HG03039 (cell line): ENCODE data around the gene MTFMT.
"Not testable (repeated sequence)": the region's sequence is repeated elsewhere in the genome, so short reads cannot be mapped to it uniquely, and the experiment has no call there.

Source experiments
- ATAC-seq: cut with Tn5 transposase; IDR thresholded peaks from one replicate; pipeline ENCODE4 v1.9.1; 2021; ENCODE audit warnings: mild to moderate bottlenecking, moderate library complexity; ENCODE audit not compliant: unreplicated experiment

MTFMT gene

DNA sequence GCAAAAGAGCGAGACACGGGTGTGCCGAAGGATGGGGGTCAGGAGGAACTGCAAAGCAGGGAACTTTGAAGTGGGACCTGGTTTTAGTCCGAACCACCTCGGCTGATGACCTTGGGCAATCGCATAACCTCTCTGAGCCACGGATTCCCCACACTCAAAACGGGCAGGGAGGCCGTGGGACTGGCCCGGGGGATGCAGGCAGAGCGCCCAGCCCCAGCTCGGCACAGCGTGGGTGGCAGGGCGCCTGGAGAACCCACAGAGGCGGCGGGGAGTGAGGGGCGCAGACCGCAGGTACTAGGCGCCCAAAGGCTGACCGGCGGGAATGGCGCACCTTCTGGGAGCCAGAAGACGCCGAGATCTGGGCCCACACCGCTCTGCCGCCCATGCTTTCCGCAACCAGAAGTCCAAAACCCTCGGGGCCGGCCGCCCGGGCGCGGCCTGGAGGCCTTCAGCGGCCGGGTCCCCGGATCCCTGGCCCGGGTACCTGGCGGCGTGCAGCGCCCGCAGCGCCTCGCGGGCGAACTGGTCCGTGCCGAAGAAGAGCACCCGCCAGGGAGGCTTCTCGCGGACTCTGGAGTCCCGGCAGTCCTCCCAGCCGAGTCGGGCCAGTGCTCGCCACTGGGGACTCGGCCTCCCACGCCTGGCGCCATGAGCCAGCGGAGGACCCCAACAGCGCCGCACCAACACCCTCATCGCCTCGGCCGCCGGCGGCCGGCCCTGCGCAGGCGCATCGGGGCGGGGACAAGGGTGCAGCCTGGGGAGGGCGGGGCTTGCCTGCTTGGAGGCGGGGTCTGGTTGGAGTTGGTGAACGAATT is at the start of gene MTFMT:
Gene MTFMT (minus strand): TSS at position 719 of the 815 bp plus-strand sequence. CDS start 26 bp downstream, at position 693.
- ATAC-seq: peak; percentile 61

DNA sequence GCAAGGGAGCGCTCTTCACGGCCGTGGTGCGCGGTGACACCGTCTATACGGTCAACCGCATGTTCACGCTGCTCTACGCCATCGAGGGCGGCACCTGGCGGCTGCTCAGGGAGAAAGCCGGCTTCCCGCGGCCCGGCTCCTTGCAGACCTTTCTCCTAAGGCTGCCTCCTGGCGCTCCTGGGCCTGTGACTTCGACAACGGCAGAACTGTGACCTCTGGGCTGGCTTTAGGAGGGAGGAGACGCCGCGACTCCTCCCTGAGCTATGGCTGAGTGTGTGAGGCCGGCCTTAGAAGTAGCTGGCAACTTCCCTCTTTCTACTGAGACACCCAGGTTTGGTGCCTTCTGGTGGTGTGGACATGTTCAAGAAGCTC is 48.5 kb upstream of the MTFMT start:
- ATAC-seq: no peak

DNA sequence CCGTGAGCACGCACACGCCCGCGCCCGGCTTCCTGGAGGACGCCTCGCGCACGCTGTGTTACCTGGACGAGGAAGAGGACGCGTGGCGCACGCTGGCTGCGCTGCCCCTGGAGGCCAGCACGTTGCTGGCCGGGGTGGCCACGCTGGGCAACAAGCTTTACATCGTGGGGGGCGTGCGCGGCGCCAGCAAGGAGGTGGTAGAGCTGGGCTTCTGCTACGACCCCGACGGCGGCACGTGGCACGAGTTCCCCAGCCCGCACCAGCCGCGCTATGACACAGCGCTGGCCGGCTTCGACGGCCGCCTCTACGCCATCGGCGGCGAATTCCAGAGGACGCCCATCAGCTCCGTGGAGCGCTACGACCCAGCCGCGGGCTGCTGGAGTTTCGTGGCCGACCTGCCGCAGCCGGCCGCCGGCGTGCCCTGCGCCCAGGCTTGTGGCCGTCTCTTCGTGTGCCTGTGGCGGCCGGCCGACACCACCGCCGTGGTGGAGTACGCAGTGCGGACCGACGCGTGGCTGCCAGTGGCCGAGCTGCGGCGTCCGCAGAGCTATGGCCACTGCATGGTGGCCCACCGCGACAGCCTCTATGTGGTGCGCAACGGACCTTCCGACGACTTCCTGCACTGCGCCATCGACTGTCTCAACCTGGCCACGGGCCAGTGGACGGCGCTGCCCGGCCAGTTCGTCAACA is 48.0 kb upstream of the MTFMT start:
- ATAC-seq: no peak

DNA sequence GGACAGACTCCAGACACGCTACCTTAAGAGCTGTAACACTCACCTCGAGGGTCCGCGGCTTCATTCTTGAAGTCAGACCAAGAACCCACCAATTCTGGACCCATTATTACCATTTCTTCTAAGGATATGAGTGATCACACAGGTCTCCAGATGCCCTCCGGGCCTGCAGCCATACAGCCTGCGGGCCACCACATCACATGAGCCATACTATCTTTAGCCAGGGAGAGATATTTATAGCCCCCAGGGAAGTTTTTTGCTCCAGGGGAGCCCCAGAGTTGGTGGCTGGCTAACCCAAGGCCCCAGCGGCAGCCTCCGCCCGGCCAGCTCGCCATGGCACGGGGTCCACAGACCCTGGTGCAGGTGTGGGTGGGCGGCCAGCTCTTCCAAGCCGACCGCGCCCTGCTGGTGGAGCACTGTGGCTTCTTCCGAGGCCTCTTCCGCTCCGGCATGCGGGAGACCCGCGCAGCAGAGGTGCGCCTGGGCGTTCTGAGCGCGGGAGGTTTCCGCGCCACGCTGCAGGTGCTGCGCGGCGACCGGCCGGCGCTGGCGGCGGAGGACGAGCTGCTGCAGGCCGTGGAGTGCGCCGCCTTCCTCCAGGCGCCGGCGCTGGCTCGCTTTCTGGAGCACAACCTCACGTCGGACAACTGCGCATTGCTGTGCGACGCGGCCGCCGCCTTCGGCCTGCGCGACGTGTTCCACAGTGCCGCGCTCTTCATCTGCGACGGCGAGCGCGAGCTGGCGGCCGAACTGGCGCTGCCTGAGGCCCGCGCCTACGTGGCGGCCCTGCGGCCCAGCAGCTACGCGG is 47.2 kb upstream of the MTFMT start, which contains the start of gene KBTBD13:
Gene KBTBD13 (plus strand): TSS at position 261 of the 805 bp plus-strand sequence. CDS start 70 bp downstream, at position 331.
- no peak for ATAC-seq

DNA sequence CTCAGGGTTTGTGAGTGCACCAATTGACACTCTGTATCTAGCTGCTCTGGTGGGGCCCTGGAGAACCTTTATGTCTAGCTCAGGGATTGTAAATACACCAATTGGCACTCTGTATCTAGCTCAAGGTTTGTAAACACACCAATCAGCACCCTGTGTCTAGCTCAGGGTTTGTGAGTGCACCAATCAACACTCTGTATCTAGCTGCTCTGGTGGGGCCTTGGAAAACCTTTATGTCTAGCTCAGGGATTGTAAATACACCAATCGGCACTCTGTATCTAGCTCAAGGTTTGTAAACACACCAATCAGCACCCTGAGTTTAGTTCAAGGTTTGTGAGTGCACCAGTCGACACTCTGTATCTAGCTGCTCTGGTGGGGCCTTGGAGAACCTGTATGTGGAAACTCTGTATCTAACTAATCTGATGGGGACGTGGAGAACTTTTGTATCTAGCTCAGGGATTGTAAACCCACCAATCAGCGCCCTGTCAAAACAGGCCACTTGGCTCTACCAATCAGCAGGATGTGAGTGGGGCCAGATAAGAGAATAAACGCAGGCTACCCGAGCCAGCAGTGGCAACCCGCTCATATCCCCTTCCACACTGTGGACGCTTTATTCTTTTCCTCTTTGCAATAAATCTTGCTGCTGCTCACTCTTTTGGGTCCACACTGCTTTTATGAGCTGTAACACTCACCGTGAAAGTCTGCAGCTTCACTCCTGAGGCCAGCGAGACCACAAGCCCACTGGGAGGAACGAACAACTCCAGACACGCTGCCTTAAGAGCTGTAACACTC is 46.4 kb upstream of the MTFMT start:
- not testable (repeated sequence) for ATAC-seq

DNA sequence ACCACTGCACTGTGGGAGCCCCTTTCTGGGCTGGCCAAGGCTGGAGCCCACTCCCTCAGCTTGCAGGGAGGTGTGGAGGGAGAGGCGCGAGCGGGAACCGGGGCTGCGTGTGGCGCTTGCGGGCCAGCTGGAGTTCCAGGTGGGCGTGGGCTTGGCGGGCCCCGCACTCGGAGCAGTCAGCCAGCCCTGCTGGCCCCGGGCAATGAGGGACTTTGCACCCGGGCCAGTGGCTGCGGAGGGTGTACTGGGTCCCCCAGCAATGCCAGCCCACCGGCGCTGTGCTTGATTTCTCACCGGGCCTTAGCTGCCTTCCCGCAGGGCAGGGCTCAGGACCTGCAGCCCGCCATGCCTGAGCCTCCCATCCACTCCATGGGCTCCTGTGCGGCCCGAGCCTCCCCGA is 45.5 kb upstream of the MTFMT start:
- ATAC-seq: not testable (repeated sequence)

DNA sequence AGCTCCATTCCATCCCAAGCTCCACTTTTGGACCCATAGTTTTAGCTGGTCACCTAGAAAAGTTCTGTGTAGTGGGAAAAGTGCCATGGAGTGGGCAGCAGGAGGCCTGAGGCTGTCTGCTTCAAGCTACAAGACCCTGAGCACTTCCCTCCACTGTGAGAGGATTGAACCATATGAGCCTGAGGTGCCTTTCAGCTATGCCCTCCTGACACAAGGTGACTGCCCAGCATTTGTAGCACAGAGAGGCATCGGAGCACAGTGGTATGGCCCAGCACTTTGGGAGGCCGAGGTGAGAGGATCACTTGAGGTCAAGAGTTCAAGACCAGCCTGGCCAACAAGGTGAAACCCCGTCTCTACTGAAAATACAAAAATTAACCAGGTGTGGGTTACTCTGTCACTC is 43.2 kb upstream of the MTFMT start:
- no peak for ATAC-seq

DNA sequence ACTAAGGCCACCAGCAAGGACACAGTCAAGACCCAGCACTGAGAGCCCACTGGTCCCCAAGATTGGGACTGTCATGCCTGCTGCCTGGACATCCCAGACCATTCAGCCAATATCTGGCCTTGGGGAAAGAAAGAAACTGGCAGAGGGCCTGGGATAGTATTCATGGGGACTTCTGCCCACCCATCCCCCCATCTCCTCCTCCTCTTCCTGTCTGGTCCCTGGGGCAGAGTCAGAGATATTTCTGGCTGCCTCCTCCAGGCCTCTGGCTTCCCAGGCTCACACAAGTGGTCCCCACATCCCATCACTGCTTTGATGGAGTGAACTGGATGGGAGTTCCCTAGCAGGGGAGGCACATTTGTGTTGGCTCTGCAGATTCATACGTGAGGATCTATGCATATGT is 42.6 kb upstream of the MTFMT start:
- no peak for ATAC-seq

DNA sequence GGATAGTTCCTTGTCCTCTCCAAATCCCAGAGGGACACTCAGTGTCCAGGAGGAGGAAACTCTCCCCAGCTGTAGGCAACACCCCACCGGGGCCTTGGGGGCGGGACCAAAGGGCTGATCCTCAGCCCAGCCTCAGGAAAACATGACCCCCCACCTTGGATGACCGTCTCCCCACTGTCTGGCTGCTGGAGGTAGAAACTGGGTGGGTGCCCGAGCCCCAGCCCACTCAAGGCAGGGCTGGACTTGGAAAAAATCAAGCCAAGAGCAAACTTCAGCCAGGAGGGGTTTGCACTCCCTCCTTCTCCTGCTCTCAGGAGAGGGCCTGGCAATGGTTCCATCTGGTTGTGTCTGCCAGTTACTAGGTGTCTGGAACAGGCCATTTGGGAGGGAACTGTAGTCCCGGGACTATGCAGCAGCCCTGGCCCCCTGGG is 42.0 kb upstream of the MTFMT start:
- no peak for ATAC-seq

DNA sequence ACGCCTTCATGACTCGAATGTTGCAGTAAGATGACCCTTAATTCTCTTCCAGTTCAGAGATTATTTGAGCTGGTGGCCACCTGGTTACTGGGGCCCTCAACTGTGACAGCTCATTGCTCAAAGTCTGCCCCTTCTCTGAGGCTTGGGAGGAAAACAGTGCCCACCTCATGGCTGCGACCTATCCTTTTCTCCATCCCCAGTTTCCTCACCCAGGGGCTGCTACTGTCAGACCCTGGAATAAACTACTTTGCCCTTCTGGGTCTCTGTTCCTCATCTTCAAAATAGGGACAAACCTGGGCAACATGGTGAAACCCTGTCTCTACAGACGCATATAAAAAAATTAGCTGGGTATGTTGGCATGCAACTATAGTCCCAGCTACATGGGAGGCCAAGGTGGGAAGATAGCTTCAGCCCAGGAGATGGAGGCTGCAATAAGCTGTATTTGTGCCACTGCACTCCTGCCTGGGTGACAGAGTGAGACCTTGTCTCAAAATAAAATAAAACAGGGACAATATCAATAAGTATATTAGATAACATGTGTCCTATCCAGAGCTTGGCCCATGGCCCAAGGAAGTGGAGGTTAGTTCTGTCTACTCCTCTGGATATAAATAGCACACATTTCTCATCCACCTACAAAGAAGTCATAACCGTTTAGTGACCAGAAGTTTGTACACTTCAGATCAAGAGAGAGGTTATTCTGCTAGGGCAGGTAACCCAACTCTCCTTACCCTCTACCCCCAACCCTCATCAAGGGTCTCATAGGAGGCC is 40.5 kb upstream of the MTFMT start:
- no peak for ATAC-seq

DNA sequence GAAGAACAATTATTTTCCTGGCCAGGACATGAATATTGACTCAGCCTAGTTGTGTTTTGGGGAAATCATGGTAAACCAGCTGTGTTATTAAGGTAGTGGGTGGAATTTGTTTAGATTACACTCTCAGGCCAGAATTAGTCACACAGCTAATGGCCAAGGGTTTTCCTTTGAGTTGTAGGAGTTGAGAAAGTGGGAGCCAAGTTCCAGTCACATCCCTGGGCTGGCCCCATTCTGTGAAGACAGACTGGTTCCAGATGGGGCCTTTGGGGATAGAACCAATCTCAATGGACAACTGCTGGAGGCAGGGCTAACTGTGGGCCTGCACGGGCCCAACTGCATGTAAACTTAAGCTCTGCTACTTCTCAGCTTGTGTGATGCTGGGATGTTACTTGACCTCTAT is 39.7 kb upstream of the MTFMT start:
- no peak for ATAC-seq

DNA sequence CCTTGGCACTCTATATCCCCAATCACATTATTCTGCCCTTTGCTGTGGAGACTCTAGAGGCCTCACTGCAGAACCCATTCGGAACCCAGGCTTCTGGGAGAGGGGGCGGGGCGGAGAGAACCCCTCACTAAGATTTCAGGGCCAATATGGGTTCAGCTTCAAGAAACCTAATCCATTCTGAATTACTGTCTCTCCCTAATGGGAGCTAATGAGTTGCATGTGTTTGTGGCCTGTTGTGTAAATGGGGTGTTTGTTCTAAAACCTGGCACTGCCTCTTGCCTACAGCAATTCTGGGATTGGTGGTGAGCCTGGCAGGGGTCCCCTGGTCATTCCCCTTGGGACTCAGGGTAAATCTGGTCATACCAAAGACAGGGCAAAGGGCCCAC is 39.0 kb upstream of the MTFMT start:
- no peak for ATAC-seq

DNA sequence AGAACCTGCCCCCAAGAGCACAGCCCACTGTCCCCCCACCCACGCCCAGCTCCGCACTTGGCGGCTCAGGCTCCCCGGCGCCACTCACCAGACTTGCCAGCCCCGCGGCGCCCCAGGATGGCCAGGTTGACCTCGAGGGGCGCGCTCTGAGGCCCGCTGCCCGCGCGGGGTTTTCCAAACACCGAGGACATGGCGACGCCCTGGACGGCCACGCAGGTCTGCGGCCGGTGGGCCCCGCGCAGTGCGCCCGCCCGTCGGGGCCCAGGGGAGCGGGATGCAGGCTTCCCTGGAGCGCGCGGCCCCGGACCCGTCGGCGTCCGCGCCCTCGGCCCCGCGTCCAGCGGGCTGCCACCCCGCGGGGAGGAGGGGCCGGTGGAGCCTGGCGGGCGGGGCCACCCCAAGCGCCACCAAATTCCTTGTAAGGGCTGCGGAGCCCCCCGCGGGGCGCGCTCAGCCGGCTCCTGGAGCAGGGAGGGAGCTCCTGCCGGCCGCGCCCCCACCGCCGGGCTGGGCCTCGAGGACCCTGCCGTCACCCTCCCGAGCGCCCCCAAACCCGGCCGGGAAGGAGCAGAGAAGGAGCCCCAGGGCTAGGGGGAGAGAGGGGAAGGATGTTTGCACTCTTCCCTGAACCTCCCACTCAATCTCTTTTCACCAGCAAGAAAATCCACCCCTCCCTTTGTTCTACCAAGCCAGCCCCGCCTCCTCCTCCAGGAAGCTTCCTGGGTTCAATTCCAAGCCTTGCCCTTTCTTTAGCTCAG is 38.4 kb upstream of the MTFMT start, which contains the start of gene RASL12:
Gene RASL12 (minus strand): TSS at position 347 of the 758 bp plus-strand sequence. CDS start 156 bp downstream, at position 191.
- no peak for ATAC-seq

DNA sequence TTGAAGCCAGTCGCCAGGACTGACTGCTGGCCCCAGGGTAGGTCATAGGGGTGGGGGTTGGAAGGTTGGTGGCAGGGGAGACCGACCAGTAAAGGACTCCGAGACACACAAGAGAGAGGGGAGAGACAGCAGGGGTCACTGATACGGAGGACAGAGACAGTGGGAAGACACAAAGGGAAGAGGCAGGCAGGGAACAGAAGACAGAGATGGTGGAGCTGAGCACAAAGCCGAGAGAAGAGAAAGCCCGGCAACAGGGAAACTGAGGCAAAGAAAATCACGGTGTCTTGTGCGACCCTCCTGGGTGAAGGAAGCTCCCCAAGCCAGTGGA is 37.8 kb upstream of the MTFMT start:
- ATAC-seq: no peak

DNA sequence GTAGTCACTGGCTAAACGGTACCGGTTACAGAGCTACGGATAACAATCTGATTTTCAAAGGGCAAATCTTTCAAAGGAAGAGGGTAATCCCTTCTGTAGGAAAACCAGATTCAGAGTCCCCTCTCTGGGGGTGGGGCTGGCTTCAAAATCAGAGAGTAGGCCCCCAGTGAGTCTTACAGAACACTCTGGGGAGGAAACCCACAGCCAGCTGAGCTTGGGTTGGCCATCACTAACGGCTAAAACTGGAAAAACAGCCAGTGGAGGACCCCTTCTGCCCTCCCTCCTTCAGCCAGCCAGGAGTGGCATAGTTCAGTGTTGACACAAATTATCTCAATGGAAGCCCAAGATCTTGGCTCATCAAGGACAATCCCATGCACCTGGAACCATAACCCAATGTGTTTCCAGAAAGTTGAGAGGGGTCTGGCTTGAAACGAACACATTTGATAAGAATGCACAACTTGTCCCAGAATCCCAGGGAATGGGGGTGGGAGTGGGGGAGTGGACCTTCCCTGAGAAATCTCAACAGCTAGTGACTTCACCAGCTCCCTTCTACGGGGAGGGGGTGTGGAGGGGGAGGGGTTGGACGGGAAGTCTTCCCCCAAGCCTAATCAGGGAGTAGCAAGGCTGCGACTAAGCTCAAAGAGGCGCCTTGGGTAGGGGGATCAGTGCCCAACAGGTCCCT is 37.3 kb upstream of the MTFMT start:
- no peak for ATAC-seq

DNA sequence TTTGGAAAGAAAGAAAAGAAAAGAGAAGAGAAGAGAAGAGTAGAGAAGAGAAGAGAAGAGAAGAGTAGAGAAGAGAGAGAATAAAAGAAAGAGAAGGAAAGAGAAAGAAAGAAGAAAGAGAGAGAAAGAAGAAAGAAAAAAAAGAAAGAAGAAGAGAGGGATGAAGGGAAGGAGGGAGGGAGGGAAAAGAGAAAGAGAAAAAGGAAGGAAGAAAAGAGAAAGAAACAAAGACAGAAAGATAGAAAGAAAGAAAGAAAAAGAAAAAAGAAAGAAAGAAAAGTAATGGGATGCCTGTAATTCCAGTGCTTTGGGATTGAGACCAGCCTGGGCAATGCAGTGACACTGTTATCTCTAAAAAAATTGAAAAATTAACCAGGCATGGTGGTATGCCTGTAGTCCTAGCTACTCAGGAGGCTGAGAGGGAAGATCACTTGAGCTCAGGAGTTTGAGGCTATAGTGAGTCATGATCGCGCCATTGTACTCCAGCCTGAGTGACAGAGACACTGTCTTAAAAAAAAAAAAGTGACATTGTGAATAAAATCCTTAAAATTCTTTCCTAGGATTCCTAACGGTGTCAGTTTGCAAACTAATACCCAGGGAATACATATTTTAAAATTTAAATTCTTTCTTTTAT is 36.7 kb upstream of the MTFMT start:
- ATAC-seq: no peak

DNA sequence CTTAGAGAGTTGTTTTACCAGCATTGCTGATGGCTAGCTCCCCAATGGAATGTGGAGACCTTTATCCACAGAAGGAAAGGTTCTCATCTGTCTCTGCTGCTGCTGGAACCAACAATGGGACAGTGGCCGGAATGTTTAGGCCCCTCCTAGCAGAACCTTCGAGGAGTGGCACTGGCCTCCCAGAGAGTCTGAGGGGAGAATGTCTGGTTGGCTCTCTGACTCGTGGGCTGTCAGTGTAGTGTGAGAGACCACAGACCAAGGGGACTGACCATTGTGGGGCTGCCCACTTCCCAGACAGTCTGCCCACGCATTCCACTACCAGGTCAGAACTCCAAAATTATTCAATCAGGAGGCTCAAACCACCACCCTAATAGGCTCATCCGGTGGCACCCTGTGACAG is 33.3 kb upstream of the MTFMT start:
- no peak for ATAC-seq

DNA sequence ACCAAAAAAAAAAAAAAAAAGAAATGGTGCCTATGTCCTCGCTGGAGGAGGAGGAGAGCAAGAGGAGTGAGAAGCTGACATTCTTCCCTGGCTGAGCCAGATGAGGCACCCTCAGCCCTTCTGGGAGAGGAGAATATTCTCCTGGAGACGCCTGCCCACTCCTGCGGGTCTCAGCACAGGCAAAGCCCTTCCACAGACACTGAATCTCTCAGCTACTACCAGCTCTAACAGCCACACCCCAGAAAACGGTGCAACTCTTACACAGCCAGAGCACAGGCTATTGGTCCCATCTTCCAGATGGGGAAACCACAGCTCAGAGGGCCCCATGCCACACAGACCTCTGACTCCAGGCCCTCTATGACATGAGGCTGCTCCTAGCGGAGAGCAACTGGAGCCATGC is 32.6 kb upstream of the MTFMT start:
- ATAC-seq: no peak
